HG03520 (cell line): Measurements from ENCODE around the gene NEUROG1.

Experiments used
- ATAC-seq: cut with Tn5 transposase; IDR thresholded peaks from one replicate; pipeline ENCODE4 v1.9.1; 2021; ENCODE audit warnings: mild to moderate bottlenecking, moderate library complexity; ENCODE audit not compliant: unreplicated experiment

Gene NEUROG1

DNA sequence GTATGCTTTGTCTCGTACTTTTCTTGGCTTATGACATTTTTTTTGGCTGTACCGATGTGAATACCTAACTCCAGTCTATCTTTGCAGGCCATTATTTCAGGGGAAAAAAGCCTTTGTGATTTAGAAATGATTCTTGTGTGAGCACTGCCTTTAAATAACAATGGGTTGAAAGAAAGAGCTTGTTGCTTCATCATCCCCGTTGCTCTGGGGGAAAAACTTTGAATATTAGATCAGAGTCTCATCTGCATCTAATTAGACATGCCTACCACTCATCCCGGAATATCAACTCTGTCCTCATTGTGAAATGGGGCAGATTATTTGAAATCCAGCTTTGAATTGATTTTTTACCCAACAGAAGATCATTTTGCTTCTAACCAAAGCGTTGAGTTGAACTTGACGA lies 29.5 kb upstream of the NEUROG1 start:
- no peak for ATAC-seq

DNA sequence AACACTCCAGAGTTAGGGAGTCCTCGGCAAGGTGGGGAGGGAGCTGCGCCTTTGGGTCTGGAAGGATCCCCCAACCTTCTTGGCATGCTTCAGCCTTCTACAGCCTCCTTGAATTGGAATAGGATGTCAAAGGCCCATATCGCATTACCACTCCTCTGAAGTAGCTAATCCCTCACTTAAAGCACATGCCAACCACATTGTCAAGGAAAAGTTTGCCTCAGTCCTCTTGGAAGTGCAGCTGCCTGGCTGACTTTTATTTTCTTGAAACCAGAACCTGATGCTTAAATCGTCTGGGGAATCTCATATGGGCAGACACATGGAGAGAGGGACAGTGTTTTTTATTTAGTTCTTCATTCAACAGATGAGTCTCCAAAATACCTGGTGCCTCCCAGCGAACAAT lies 28.6 kb upstream of the NEUROG1 start:
- ATAC-seq = no peak

DNA sequence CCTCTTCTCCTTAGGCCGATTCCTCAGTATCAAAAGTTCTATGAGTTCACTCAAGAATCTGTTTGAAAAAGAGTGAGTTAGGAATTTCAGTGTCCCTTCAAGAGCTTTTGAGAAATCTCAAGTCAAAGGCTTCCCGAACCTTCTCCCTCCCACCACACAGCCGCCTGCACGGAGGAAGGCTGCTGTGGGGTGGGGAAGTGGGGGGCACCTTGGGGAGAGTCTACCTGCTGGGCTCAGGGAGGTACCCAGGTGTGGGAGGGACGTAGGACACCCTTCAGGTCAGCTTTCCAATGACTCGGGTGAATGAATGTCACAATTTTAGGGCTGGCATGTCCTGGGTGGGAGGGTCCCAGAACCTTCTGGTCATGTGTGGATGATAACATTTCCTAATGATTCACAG lies 25.5 kb upstream of the NEUROG1 start:
- no peak for ATAC-seq

GRCh38 chr5:135560858-135561257 lies 25.1 kb upstream of the NEUROG1 start:
- peak; percentile 90 for ATAC-seq

GRCh38 chr5:135559354-135559753 lies 23.6 kb upstream of the NEUROG1 start:
- ATAC-seq = no peak

DNA sequence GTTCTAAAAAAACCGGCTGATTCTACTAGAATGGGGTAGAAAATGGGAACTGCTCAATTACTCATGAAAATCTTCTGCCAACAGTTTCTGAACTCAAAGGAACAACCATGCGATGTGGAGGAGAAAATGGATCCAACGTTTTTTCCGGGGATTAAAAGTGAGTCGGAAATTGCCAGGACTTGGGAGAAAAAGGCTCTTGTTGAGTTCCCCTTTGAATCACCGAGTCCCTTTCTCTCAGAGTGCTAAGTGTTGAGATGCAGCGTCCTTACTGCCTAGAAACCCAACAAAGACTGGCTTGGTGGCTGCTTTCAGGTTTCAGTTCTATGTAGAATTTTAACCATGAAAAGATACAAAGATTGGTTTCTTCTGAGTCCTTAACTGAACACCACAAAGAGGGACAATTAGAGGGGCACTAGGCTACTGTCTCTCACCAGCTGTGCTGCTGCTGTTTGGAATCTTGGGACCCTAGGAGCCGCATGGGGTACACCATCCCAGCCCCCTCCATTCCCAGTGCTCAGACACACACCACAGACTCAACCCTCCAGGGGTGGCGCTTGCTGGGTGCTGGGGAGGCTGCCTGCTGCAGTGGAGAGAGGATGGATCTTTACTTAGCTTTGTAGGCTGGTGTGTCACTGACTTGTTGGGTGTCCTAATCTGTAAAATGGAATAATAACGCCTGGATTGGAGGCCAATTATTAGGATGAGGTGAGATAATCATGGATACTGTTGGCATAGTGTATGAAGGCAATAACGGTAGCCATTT lies 21.5 kb upstream of the NEUROG1 start:
- ATAC-seq = no peak

DNA sequence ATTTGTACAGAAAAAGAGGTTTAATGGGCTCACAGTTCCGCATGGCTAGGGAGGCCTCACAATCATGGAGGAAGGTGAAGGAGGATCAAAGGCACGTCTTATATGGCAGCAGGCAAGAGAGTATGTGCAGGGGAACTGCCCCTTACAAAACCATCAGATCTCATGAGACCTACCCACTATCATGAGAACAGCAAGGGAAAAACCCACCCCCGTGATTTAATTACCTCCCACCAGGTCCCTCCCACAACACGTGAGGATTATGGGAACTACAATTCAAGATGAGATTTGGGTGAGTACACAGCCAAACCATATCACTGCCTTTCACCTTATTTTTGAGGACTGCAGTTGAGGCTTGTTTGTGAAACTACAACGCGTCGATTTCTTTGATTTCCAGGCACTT lies 20.9 kb upstream of the NEUROG1 start:
- ATAC-seq = no peak

- no peak for ATAC-seq
Measured at GRCh38 chr5:135555530-135555929, 19.8 kb upstream of the NEUROG1 start.

- no peak for ATAC-seq
Measured at GRCh38 chr5:135553688-135554462, 18.1 kb upstream of the NEUROG1 start.

DNA sequence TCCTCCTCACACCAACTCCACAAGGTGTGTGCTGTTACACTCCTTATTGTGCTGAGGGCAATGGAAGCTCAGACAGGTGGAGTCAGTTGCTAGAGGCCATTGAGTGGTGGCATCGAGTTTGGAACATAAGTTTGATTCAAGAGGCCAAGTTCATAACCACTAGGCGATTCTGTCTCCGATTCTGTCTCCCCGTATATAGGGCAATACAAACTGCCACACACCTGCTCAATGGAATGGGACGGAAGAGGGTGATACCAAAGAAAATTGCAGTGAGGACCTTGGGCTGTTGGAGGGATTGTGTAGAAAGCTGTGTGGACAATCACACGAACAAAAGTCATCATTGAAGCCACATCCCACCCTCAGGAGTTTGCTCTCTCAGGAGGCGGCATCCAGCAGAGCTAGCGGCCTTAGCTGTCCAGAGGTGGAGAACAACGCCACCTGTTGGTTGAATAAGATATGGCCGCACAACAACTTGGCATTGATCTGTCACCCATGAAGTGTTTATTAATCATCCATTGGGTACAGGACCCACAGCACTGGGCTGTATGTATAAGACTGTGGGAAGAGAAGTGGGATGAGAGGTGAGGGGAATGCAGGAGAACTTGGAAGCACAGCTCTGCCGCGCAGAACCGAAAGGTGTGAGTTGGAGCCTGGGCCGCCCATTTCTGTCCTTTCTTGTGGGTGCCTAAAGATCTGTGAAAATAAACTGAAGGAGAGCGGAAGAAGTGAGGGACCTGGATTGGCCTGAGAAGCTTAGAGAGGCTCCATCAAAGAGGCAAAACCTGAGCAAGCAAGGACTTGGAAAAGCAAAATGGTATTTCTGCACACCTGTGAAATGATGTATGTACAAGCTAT lies 16.1 kb upstream of the NEUROG1 start:
- peak; percentile 80 for ATAC-seq

GRCh38 chr5:135549413-135549812 lies 13.6 kb upstream of the NEUROG1 start:
- ATAC-seq = no peak

DNA sequence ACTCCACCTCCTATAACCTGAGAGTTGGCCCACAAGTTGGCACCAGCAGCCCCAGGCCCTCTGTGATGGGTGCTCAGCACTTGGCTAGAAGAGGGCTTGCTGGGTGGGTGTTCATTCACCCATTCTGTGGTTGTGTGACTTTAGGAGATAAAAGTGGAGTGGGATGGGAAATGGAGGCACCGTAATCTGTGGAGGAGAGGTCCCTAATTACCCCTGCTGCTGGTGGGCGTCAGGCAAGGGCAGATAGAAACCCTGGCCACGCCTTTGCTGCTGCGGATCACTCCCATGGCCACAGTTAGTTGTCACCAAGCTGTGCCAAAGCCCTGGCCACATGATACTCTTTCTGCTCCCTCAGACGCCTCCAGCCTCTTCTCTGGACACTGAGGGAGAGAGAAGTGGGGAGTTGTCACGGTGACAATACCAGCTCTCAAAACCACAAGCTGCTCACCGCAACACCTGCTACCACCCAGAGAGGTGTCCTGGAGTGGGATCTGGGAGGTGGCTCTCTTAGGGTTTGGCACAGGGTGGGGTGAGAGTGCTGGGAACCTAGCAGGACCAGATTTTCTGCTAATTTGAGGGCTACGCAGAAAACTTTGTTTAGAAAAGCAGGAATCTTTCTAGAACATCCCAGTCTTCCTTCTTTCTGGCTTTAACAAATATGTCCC lies 12.0 kb upstream of the NEUROG1 start:
- no peak for ATAC-seq

GRCh38 chr5:135546912-135547311 lies 11.1 kb upstream of the NEUROG1 start:
- ATAC-seq = no peak

DNA sequence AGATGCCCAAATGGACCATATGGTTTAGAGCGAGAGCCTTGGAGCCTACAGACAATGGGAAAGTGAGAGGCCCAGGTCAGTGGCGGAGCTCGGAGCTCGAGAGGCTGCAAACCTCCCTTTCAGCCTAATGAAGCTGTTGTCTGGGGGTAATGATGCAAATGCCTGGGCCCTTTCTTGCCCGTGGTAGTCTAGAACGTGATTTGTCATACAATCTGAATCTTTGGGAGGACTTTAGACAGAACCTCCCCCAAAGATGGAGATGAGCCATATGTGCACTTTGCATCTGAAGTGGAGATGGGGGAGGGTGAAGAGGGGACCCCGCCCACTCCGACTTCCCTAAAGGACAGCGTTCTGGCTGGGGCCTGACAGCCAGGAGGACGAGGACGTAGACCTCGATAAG lies 10.3 kb upstream of the NEUROG1 start:
- ATAC-seq = no peak

GRCh38 chr5:135545099-135545498 lies 9.3 kb upstream of the NEUROG1 start:
- ATAC-seq = no peak

DNA sequence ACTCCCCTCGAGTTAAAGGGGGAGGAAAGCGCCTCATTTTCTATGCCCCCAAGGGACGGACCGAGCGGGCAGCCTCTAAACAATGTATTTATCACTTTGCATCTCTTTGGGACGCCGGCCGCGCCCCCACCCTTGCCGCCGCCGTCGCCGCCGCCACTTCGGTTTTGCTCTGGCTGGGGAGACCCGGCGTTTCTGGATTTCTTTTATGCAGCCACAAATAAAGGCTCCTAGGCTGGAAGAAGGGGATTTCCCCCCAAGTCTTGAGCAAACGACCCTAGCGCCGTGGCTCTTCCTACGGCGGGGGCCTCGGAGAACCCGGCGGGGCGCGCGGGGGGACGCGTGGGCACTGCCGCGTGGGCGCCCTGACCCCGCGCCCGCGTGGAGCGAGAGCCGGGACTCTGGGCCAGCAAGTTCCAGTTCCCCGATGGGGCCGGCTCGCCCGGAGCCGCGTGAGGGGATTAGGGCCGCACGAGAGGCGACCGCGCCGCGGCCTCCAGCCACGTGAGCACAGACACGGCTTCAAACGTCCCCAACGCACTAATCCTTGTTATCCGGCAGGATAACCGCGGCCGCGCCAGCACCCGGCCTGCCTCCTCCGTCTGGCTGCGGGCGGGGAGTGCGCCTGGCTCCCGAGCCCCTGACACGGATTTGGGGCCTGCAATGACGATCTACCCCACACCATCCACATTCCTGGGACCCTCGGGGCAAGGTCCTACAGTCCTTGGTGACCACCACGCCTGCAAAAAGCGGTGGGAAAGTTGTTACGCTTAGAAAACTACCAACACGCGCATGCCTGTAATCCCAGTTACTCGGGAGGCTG lies 7.9 kb upstream of the NEUROG1 start:
- ATAC-seq = no peak

- no peak for ATAC-seq
Measured at GRCh38 chr5:135543001-135543484, 7.3 kb upstream of the NEUROG1 start.

DNA sequence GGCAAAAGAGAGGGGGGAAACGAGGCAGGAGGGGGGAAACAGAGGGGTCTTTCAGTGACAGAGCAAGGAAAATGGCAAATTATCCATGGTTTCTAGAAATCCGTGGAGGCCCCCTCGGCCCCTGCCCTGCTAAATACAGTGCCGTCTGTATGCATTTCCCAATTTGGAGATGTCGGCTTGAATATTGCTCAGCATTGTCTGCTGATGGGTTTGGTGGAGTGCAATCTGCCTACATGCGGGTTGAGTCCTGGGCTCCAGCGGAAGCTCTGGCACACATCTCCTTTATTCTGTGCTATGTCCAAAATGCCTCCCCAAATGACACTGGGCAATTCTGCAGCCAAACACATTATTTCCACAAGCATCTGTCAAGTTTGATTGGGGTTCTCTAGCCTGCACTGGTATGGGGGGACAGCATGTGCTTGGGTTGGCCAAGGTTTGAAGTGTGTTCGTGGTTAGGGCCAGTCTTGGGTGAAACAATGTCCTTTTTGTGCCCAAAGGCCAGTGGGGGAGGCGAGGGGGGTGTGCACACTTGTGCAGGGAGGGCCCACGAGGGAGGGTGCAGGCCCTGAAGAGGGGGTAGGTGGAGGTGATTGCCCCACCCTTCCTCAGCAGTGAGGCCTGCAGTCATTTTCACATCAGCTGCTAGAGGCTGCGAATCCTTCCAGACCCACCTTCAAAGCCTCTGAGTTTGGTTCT lies 6.2 kb upstream of the NEUROG1 start:
- no peak for ATAC-seq

GRCh38 chr5:135539430-135540005 lies 3.8 kb upstream of the NEUROG1 start:
- no peak for ATAC-seq
